ENCODE results near the gene PIH1D1. TPM values are rescaled to one million over a fixed set of nuclear protein-coding genes. Genes with fewer than 3 reads are reported as not detected.

Gene PIH1D1
- total RNA-seq, 1 experiment from 2014 or later = 122 TPM

DNA sequence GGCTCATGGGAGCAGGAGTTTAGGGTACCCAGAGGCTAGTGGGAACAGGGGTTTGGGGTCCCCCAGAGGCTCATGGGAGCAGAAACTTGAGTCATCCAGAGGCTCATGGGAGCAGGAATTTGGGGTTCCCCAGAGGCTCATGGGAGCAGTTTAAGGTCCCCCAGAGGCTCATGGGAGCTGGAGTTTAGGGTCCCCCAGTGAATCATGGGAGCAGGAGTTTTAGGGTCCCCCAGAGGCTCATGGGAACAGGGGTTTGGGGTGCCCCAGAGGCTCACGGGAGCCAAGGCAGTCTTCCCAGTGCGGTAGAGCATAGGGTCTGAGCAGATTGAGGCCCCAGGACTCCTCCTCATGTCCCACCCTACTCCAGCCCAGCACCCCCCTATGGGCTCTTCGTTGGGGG lies 13.8 kb upstream of the PIH1D1 start:
- BruUV-seq (replicated peaks) = no TSS peak
- POLR2A ChIA-PET (ENCODE audit: low non-redundant PET) = no interaction called here

DNA sequence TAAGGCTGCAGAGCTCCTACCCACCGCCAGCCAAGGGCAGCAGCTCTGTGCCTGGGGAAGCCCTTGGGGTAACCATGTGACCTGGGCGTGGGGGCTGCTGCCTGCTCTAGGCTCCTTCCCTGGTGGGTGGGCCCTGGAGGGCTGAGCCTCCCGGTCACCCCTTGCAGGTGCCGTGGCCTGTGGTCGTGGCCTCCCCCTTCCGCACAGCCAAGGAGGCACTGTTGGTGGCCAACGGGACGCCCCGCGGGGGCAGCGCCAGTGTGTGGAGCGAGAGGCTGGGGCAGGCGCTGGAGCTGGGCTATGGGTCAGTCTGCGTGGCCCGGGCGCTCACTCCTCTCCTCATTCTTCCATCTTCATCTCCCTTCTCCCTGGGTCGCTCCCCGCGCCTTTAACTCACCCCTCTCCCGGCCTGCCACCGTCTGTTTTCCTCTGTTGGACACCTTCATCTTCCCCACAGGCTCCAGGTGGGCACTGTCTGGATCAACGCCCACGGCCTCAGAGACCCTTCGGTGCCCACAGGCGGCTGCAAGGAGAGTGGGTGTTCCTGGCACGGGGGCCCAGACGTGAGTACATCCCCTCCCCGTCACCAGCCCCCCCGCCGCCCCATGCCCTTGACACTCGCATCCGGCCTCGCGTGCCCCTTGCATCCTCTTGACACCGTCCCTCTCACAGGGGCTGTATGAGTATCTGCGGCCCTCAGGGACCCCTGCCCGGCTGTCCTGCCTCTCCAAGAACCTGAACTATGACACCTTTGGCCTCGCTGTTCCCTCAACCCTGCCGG lies 12.5 kb upstream of the PIH1D1 start:
- H3K36me3 ChIP-seq (ENCODE audit: insufficient read depth, low read length, poor library complexity, severe bottlenecking) = no peaks in the 10 kb centered on the region
- no peak for TF ChIP-seq EZH2 (IDR thresholded peaks at IDR 0.05; ENCODE audit: borderline replicate concordance, low read depth, low read length, poor library complexity, severe bottlenecking)
- TF ChIP-seq, protein P1, sequence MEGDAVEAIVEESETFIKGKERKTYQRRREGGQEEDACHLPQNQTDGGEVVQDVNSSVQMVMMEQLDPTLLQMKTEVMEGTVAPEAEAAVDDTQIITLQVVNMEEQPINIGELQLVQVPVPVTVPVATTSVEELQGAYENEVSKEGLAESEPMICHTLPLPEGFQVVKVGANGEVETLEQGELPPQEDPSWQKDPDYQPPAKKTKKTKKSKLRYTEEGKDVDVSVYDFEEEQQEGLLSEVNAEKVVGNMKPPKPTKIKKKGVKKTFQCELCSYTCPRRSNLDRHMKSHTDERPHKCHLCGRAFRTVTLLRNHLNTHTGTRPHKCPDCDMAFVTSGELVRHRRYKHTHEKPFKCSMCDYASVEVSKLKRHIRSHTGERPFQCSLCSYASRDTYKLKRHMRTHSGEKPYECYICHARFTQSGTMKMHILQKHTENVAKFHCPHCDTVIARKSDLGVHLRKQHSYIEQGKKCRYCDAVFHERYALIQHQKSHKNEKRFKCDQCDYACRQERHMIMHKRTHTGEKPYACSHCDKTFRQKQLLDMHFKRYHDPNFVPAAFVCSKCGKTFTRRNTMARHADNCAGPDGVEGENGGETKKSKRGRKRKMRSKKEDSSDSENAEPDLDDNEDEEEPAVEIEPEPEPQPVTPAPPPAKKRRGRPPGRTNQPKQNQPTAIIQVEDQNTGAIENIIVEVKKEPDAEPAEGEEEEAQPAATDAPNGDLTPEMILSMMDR (conservative IDR thresholded peaks at IDR 0.05; ENCODE audit: low read depth, low read length) = no peak
- H3K9me3 ChIP-seq (ENCODE audit: low read depth, low read length, poor library complexity, severe bottlenecking) = no peaks in the 10 kb centered on the region
- no TSS peak for BruUV-seq (replicated peaks)
- CTCF ChIA-PET = no interaction called here
- H3K4me3 ChIP-seq (ENCODE audit: low read depth, low read length, poor library complexity, severe bottlenecking) = no peak overlapping the region
- POLR2A ChIA-PET (ENCODE audit: low non-redundant PET) = no interaction called here
- H3K27me3 ChIP-seq (replicated peaks; ENCODE audit: insufficient read depth, low read depth, low read length, poor library complexity) = no peaks in the 10 kb centered on the region
- no peak overlapping the region for H3K27ac ChIP-seq (ENCODE audit: low read depth, low read length, poor library complexity, severe bottlenecking)
- DNase-seq (ENCODE audit: low spot score) = no peak
- intact Hi-C loops (cut with micrococcal nuclease; ENCODE audit: unreplicated experiment) = no loop called here
- H3K4me1 ChIP-seq (ENCODE audit: insufficient read depth, low read length, poor library complexity, severe bottlenecking) = peaks cover 7% of the 10 kb centered on the region

More for the DNA sequence above, 13.8 kb upstream of the PIH1D1 start:
- peaks cover 8% of the 10 kb centered on the region for H3K4me1 ChIP-seq (ENCODE audit: insufficient read depth, low read length, poor library complexity, severe bottlenecking)
- CTCF ChIA-PET = no interaction called here
- no peaks in the 10 kb centered on the region for H3K27me3 ChIP-seq (replicated peaks; ENCODE audit: insufficient read depth, low read depth, low read length, poor library complexity)
- no peak for TF ChIP-seq EZH2 (IDR thresholded peaks at IDR 0.05; ENCODE audit: borderline replicate concordance, low read depth, low read length, poor library complexity, severe bottlenecking)
- TF ChIP-seq, protein P1 (conservative IDR thresholded peaks at IDR 0.05; ENCODE audit: low read depth, low read length) = no peak
- no peaks in the 10 kb centered on the region for H3K36me3 ChIP-seq (ENCODE audit: insufficient read depth, low read length, poor library complexity, severe bottlenecking)
- intact Hi-C loops (cut with micrococcal nuclease; ENCODE audit: unreplicated experiment) = no loop called here
- no peak overlapping the region for H3K27ac ChIP-seq (ENCODE audit: low read depth, low read length, poor library complexity, severe bottlenecking)
- H3K4me3 ChIP-seq (ENCODE audit: low read depth, low read length, poor library complexity, severe bottlenecking) = no peak overlapping the region
- no peaks in the 10 kb centered on the region for H3K9me3 ChIP-seq (ENCODE audit: low read depth, low read length, poor library complexity, severe bottlenecking)
- DNase-seq (ENCODE audit: low spot score) = no peak

DNA sequence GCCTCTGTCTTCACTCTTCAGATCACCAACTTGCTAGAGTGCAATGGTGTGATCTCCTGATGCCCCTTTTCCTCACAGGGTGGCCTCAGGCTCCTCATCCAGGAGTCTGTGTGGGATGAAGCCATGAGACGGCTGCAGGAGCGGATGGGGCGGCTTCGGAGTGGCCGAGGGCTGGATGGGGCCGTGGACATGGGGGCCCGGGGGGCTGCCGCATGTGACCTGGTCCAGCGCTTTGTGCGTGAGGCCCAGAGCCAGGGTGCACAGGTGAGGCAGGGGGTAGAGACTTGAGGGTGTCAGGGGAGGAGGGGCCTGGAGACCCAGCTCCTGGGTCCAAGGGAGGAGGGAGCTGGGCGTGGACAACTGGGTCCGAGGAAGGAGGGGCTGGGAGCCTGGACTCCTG lies 10.9 kb upstream of the PIH1D1 start:
- ChIA-PET CTCF (no interaction called here), POLR2A (ENCODE audit: low non-redundant PET) (no interaction called here)
- Histone ChIP-seq H3K36me3 (ENCODE audit: insufficient read depth, low read length, poor library complexity, severe bottlenecking) (no peaks in the 10 kb centered on the region), H3K9me3 (ENCODE audit: low read depth, low read length, poor library complexity, severe bottlenecking) (no peaks in the 10 kb centered on the region), H3K27ac (ENCODE audit: low read depth, low read length, poor library complexity, severe bottlenecking) (no peak overlapping the region), H3K4me1 (ENCODE audit: insufficient read depth, low read length, poor library complexity, severe bottlenecking) (no peaks in the 10 kb centered on the region), H3K27me3 (replicated peaks; ENCODE audit: insufficient read depth, low read depth, low read length, poor library complexity) (no peaks in the 10 kb centered on the region), H3K4me3 (ENCODE audit: low read depth, low read length, poor library complexity, severe bottlenecking) (no peak overlapping the region)
- intact Hi-C loops (cut with micrococcal nuclease; ENCODE audit: unreplicated experiment) = no loop called here
- DNase-seq (ENCODE audit: low spot score) = no peak
- no peak for TF ChIP-seq EZH2 (IDR thresholded peaks at IDR 0.05; ENCODE audit: borderline replicate concordance, low read depth, low read length, poor library complexity, severe bottlenecking)
- TF ChIP-seq, protein P1 (conservative IDR thresholded peaks at IDR 0.05; ENCODE audit: low read depth, low read length) = no peak
- no TSS peak for BruUV-seq (replicated peaks)
